ENCODE data around the gene AGBL4. TPM values are rescaled to one million over a fixed set of nuclear protein-coding genes. Genes with fewer than 3 reads are reported as not detected.

The AGBL4 gene
- total and polyA plus RNA-seq, 9 of the 15 experiments (the other 6 are each of a cell fraction or from before 2014, with no cell fraction given), result 0.11 TPM; not detected in 7

GRCh38 chr1:48878191-48878940 lies 1145.4 kb downstream of the AGBL4 start:
- no TSS peak for BruUV-seq (replicated peaks)
- Histone ChIP-seq H3K4me2 (ENCODE audit: insufficient read depth, low read length) (no peak overlapping the region), H3K27ac (ENCODE audit: extremely low read depth, low read depth, low read length) (no peak overlapping the region), H3K4me1 (replicated peaks in 1 of 2; ENCODE audit: control insufficient read depth in 2 of 2, insufficient read depth in 2 of 2, low read length in 2 of 2) (no peaks in the 10 kb centered on the region), H3K9me3 (replicated peaks; ENCODE audit: control insufficient read depth, insufficient read depth, low read depth, low read length) (no peaks in the 10 kb centered on the region; the same call in 1 of the 2 replicates), H3K36me3 (ENCODE audit: control insufficient read depth, insufficient read depth, low read length) (no peaks in the 10 kb centered on the region), H3K4me3 (no peak overlapping the region), H3K27me3 (ENCODE audit: control insufficient read depth in 2 of 2, insufficient read depth in 2 of 2, low read length in 2 of 2) (no peaks in the 10 kb centered on the region), H3K79me2 (ENCODE audit: control insufficient read depth, insufficient read depth, low read length) (no peaks in the 10 kb centered on the region), H4K20me1 (replicated peaks; ENCODE audit: control insufficient read depth, insufficient read depth, low read length) (no peaks in the 10 kb centered on the region), H3K9ac (ENCODE audit: insufficient read depth in 1 of 2, low read depth in 2 of 2, low read length in 2 of 2) (no peak overlapping the region), H3K9me1 (ENCODE audit: control insufficient read depth, insufficient read depth, low read length) (no peaks in the 10 kb centered on the region), H2AFZ (ENCODE audit: low read depth, low read length) (no peak overlapping the region)
- in situ Hi-C loops (cut with MboI) (no loop called here), intact Hi-C loops (cut with micrococcal nuclease) (no loop called here)
- 2% methylated on average over 6 of the region's 6 CpGs for WGBS (ENCODE audit: insufficient coverage, low coverage, missing lambda C conversion rate)
- FAIRE-seq (no peak), DNase-seq (ENCODE audit: extremely low read depth in 1 of 4, low spot score in 3 of 4) (no peak), ATAC-seq (no peak)
- POLR2A ChIA-PET, result interaction anchor here (1.1 to 1.7 kb wide), 2 partner anchors 10 to 11 kb away, joined by 3 to 4 read pairs; no protein-coding TSS in a partner anchor
- CTCF ChIA-PET (ENCODE audit: low intra/inter-chr PET ratio), result no interaction called here
- TF ChIP-seq KDM5B (IDR thresholded peaks at IDR 0.05; ENCODE audit: insufficient replicate concordance, low read depth, low read length) (no peak), NFRKB (IDR thresholded peaks at IDR 0.05; ENCODE audit: low read depth) (no peak), REST (IDR thresholded peaks at IDR 0.05; ENCODE audit: borderline replicate concordance) (no peak), REST (CRISPR knock-in tag; IDR thresholded peaks at IDR 0.05; ENCODE audit: low read depth) (no peak), RNF2 (IDR thresholded peaks at IDR 0.05) (no peak), GABPB1 (CRISPR knock-in tag; IDR thresholded peaks at IDR 0.05) (no peak), JUNB (CRISPR knock-in tag; conservative IDR thresholded peaks at IDR 0.05) (no peak), RBM17 (IDR thresholded peaks at IDR 0.05; ENCODE audit: borderline replicate concordance, low read depth, low read length) (no peak)
